GM21360 (cell line): ENCODE results near the gene DHRS7B.
"Not testable (repeated sequence)": the region's sequence is repeated elsewhere in the genome, so short reads cannot be mapped to it uniquely, and the experiment has no call there.

Experiments used
- ATAC-seq: cut with Tn5 transposase; IDR thresholded peaks from one replicate; pipeline ENCODE4 v1.9.1; 2021; ENCODE audit warnings: mild to moderate bottlenecking, moderate library complexity; ENCODE audit not compliant: unreplicated experiment

Gene DHRS7B

DNA sequence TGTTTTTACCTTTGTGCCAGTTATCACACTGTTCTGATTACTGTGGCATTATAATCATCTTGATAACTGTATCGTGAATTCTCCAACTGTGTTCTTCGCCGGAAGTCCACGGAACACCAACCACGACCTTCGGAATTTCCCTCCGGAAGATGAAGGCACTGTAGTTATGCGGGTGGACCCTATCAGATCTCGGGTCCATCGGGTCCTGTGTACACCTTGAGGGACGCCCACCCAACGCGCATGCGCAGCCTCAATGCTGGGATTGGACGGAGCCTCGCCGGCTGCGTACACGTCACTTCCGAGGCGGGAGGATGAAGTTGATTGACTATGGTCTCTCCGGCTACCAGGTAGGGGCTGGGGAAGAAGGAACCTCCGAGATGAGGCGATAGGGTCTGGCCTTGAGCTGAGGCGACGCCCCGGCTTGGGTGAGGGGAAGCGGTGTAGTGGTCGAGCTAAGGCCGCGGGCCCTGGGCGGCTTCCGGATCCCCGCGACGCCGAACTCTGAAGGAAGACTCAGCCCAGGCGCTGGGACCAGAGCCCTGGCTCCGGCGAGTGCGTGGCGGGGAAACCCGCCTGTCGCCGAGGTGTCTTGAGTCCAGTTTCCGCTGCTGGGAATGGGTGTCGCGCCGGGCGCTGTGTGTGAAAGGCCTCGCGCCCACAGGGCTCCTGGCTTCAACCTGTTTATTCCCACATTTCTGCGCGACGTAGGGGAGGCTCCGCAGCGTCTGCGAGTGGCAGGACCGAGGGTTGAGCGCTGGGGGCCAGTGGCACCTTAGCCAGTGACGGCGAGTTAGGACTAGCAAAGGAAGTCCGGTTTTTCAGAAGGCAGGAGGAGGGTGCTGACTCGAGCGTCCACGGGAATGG lies at the start of gene DHRS7B:
Gene DHRS7B (plus strand): TSS at position 320 of the 864 bp plus-strand sequence. CDS start 8 bp downstream, at position 328.
- ATAC-seq = peak; percentile 90

DNA sequence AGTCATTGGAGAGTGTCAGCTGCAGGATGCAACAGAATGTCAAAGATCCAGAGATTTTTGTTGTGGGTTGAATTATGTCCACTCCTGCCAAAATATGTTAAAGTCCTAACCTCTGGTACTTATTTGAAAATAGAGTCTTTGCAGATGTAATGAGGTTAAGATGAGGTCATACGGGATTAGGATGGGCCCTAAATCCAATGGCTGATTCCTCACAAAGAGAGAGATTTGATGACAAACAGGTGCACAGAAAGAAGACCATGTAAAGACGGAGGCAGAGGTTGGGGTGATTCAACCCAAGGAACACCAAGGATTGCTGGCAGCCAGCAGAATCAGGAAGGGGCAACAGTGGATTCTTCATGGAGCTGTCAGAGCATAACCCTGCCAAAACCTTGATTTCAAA lies 49.5 kb upstream of the DHRS7B start:
- no peak for ATAC-seq

GRCh38 chr17:21078016-21078780 lies 48.6 kb upstream of the DHRS7B start:
- no peak for ATAC-seq

GRCh38 chr17:21079196-21079595 lies 47.6 kb upstream of the DHRS7B start:
- no peak for ATAC-seq

DNA sequence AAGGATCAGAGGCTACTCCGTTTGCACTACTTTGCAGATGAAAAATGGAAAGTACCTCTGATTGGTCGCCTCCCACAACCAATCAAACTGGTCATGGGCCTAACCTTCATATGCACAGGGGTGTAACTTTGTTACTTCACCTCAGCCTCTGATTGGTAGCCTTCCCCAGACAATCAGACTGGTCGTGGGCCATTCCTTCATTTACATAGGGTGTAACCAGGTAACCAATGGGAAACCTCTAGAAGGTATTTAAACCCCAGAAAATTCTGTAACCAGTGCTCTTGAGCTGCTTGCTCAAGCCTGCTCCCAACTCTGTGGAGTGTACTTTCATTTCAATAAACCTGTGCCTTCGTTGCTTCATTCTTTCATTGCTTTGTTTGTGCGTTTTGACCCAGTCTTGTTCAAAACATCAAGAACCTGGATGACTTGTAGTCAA lies 44.7 kb upstream of the DHRS7B start:
- no peak for ATAC-seq

DNA sequence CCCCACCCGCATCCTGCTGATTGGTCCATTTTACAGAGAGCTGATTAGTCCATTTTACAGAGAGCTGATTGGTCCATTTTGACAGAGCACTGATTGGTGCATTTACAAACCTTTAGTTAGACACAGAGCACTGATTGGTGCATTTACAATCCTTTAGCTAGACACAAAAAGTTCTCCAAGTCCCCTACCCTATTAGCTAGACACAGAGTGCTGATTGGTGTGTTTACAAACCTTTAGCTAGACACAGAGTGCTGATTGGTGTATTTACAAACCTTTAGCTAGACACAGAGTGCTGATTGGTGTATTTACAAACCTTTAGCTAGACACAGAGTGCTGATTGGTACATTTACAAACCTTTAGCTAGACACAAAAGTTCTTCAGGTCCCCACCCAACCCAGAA lies 41.5 kb upstream of the DHRS7B start:
- ATAC-seq = not testable (repeated sequence)

DNA sequence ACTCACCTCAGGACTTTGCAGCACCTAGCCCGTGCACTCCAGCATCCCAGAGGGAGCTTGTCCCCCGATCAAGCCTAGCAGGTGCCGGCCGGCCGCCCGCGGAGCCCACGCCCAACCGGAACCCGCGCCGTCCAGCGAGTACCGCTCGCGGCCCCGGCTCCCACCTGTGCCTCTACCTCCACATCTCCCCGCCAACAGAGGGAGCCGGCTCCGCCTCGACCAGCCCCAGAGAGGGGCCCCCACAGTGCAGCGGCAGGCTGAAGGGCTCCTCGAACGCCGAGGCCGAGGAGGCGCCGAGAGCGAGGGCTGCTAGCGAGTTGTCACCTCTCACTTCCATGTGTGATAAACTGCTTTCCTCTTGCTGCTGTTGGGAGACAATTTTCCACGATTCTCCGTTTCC lies 41.1 kb upstream of the DHRS7B start:
- ATAC-seq = no peak

- ATAC-seq = no peak
These were observed 37.6 kb upstream of the DHRS7B start for GRCh38 chr17:21089145-21089544.

GRCh38 chr17:21089933-21090901 lies 36.5 kb upstream of the DHRS7B start:
- ATAC-seq = peak; percentile 51

GRCh38 chr17:21090902-21091618 lies 35.7 kb upstream of the DHRS7B start:
- ATAC-seq = no peak

DNA sequence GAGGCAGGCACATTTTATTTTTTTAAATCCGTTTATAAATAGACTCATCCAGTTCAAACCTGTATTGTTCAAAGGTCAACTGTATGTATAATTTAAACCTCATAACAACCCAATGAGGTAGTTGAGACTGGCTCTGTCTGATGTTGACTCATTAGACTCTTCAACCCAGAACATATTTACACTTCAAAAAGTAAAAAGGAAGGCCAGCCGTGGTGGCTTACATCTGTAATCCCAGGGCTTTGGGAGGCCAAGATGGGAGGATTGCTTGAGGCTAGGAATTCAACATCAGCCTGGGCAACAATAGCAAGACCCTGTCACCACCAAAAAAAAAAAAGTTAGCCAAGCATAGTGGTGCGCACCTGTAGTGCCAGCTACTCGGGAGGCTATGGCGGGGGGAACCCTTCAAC lies 32.5 kb upstream of the DHRS7B start:
- ATAC-seq = no peak

DNA sequence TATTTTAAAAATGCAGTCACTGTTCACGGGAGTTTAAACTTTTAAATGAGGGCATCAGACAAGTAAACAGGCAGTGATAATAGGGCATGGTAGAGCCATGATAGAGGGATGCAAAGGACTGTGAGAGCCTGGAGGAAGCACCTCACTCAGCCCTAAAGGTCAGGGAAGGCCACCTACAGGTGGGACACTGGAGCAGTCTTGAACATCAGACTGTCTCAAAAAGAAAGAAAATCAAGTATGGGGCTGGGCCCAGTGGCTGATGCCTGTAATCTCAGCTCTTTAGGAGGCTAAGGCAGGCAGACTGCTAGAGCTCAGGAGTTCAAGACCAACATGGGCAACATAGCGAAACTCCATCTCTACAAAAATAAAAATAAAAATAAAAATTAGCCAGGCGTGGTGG lies 31.0 kb upstream of the DHRS7B start:
- ATAC-seq = no peak

- ATAC-seq = no peak
These were observed 29.9 kb upstream of the DHRS7B start for GRCh38 chr17:21096874-21097273.

DNA sequence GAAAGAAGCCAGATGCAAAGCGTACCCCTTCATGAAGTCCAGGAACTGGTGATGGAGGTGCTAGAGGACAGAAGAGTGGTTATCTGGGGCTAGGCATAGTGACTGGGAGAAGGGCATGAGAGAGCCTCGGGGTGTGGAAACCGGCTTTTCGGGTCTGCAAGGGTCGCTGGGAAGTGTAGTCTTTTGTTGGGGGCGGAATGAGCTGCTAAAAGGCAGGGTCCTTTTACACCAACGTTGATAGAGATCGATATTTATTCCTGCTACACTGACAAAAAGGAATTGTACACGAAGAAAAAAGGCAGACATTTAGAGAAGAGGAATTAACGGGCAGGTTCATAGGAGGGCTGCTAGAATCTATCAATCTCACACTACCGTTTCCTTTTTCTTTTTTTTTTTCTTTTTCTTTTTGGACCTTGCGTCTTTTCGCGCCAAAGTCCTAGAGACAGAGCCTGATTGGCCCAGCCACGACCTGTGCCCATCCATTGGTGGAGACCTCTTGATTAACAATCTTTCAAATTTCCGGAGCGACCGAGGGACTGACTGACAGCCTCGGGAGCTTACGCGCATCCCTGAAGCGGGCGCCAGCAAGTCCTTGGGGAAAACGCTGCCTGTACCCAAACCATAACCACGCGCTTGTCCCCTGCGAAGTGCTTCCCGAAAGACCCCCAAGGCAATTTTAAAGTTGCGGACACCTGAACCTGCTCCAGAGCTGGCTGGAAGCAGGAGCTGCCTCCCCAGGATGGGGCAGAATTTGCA lies 27.7 kb upstream of the DHRS7B start:
- peak; percentile 93 for ATAC-seq

DNA sequence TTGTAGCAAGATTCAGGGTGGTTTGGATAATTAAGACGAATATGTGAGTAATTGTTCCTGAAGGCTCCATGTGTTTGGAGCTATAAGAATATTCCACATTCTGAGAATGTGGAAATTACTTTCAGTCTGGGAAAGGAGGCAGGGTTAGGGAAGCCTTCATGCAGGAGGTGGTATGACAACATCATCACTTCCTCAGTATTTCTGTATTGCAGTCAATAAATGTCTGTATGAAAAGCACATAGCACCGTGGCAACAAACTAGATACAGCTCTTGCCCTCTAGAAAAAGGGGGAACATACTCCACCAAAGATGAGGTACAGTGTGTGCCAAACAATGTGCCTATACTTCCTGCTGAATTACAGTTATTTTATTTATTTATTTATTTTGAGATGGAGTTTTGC lies 26.1 kb upstream of the DHRS7B start:
- ATAC-seq = no peak

- ATAC-seq = no peak
These were observed 22.2 kb upstream of the DHRS7B start for GRCh38 chr17:21104608-21105007.

- no peak for ATAC-seq
These were observed 21.5 kb upstream of the DHRS7B start for GRCh38 chr17:21105064-21105894.

- ATAC-seq = no peak
These were observed 20.4 kb upstream of the DHRS7B start for GRCh38 chr17:21106316-21106715.
